Bronchial epithelial cell (primary cell): ENCODE results near the gene NCAN. TPM values are rescaled to one million over a fixed set of nuclear protein-coding genes. Genes with fewer than 3 reads are reported as not detected.
A peak's percentile ranks its signal among the peaks of the same experiment; 100 is the strongest.

ENCODE experiments used
- DNase-seq: peaks from one replicate; pipeline ENCODE4 v3.0.0-alpha.2; 2010; ENCODE audit warnings: low read depth
- FAIRE-seq: peaks from 2 replicates; lab custom pipeline; 2011; peaks lifted over from hg19 to GRCh38; lab: Jason Lieb, UNC
- H3K27me3 ChIP-seq: 2 replicates; pipeline ENCODE4 v1.5.1; 2011; ENCODE audit warnings: low read length; ENCODE audit not compliant: control insufficient read depth, insufficient read depth
- H3K36me3 ChIP-seq: 2 replicates; pipeline ENCODE4 v1.5.1; 2011; ENCODE audit warnings: low read length; ENCODE audit not compliant: control insufficient read depth, insufficient read depth
- H3K4me3 ChIP-seq: 2 replicates; pipeline ENCODE4 v1.5.1; 2011; ENCODE audit warnings: mild to moderate bottlenecking, low read depth, low read length, control low read depth
- total RNA-seq: library from RNA; depleted of rRNA; stranded (reverse); fragments of >200 nt; gene quantifications from 2 replicates; pipeline ENCODE4 v1.2.1, GENCODE V29; 2014
- TF ChIP-seq, protein P1 (sequence below): IDR thresholded peaks from 2 replicates; pipeline ENCODE4 v1.5.1; 2011; ENCODE audit warnings: mild to moderate bottlenecking, moderate library complexity, low read length, control low read depth, inconsistent platforms; ENCODE audit not compliant: insufficient read depth, severe bottlenecking

NCAN gene
- total RNA-seq, 1 donor from 2014 or later = not detected

DNA sequence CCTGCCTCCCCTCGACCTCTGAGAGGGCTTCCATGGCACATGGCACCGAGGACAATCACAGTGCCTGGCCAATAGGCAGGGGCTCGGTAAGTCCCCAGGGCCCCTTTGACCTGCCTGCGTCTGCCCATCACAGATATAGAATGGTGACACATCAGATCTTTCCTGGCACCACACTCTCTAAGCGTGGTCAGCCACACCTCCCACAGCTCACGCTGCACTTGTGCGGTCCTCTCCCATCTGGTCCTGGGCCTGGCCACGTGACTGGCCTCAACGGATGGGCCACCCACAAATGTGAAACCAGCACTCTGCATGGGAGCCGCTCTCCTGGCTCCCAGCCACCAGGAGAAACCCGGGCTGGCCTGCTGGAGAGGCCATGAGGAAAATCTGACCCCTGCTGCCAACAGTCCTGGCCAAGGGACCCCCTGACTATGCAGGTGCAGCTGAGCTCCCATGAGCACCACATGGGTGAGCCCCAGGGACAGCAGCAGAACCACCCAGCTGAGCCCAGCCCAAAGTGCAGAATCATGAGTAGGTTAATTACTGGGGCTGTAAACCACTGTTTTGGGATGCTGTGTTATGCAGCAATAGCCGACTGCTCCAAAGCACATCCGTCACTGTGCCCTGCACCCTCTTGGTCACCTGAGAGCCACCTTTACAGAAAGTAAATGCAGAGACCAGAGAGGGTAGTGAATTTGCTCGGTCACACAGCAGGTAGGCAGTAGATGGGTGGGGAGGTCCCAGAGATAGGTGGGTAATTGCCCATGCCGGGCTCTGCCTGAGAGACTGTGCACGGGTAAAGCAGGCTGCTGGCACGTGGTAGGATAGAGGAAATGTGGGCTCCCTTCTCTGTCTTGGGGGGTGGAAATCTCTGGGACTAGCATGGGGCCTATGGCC, 32.0 kb upstream of the NCAN start:
- TF ChIP-seq, protein P1, sequence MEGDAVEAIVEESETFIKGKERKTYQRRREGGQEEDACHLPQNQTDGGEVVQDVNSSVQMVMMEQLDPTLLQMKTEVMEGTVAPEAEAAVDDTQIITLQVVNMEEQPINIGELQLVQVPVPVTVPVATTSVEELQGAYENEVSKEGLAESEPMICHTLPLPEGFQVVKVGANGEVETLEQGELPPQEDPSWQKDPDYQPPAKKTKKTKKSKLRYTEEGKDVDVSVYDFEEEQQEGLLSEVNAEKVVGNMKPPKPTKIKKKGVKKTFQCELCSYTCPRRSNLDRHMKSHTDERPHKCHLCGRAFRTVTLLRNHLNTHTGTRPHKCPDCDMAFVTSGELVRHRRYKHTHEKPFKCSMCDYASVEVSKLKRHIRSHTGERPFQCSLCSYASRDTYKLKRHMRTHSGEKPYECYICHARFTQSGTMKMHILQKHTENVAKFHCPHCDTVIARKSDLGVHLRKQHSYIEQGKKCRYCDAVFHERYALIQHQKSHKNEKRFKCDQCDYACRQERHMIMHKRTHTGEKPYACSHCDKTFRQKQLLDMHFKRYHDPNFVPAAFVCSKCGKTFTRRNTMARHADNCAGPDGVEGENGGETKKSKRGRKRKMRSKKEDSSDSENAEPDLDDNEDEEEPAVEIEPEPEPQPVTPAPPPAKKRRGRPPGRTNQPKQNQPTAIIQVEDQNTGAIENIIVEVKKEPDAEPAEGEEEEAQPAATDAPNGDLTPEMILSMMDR = no peak
- DNase-seq (no peak), FAIRE-seq (no peak)
- Histone ChIP-seq H3K4me3 (no peak overlapping the region), H3K27me3 (no peaks in the 10 kb centered on the region), H3K36me3 (peaks cover 9% of the 10 kb centered on the region)

DNA sequence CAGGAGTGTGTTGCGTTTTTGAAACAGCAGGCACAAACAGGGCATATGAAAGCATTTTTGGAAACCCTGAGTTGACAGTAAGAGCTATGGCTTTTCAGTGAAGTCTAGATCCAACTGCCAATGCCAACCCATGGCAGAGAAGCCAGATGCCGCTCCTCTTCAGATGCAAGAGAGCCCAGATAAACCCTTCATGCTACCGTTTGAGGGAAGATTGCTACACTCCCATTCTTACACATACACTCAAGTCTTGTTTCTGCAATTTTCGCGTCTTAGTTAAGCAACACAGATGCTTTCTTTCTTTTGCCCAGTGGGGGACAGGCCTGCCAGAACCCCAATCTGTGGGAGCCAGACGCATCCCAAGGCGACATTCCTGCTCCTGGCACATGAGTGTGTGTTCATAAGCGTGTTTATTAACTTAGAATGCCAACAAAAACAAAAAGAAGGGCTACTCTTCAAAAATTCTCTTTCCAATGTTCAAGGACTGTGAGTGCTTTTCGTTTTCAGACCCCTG, 30.2 kb upstream of the NCAN start:
- FAIRE-seq (peak; percentile 36), DNase-seq (no peak)
- H3K4me3 ChIP-seq = no peak overlapping the region
- TF ChIP-seq, protein P1 = no peak
- H3K36me3 ChIP-seq = peaks cover 16% of the 10 kb centered on the region
- no peaks in the 10 kb centered on the region for H3K27me3 ChIP-seq

DNA sequence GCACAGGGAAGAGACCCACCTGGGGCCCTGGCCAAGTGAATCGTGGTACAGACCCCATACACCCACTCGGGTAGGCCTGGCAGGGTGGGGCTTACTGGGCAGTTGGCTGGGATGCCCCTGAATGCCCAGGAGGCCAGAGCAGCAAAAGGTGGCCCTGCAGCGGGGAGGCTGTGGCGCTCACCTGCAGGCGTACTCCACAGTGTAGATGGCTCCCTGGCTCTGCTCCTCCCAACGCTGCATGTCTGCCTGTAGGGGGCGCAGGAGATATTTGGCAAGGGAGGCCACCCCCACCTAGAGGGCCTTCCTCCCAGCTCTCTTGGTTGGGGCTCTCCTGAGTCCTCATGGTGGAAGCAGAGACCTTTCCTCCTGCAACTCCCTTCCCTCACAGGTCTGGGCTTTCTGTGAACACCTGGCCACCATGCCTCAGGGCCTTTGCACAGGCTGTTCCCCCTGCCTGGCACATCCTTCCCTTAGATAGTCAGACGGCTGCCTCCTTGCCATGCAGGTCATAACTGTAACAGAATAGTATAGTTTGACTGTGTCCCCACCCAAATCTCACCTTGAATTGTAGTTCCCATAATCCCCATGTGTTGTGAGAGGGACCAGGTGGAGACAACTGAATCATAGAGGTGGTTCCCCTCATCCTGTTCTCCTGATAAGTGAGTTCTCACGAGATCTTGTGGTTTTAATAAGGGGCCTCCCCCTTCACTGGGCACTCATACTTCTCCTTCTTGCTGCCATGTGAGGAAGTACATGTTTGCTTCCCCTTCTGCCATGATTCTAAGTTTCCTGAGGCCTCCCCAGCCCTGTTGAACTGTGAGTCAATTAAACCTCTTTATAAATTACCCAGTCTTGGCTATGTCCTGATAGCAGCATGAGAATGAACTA, 25.7 kb upstream of the NCAN start:
- TF ChIP-seq, protein P1 = peak; percentile 70
- peak; percentile 27 for DNase-seq
- peaks cover 11% of the 10 kb centered on the region for H3K36me3 ChIP-seq

DNA sequence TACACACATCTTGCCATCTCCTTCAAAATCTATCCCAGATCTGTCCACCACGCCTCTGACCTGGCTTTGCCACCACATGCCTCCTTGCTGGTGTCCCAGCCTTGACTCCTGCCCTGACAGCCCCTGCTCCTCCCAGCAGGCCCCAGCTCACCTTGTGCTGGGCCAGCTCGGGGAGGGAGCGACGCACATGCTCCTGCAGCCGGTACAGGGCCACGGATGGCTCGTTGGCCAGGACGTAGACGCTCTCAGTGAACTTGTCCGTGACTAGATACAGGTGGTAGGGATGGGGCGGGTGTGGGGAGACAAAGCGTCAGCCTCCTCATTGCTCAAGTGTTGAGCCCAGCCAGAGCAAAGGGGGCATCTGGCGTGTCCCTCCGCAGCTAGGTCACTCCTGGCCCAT, 25.0 kb upstream of the NCAN start:
- Histone ChIP-seq H3K36me3 (peaks cover 11% of the 10 kb centered on the region), H3K27me3 (no peaks in the 10 kb centered on the region), H3K4me3 (no peak overlapping the region)
- FAIRE-seq (no peak), DNase-seq (no peak)
- TF ChIP-seq, protein P1 = no peak

More for the DNA sequence above, 25.7 kb upstream of the NCAN start:
- Histone ChIP-seq H3K4me3 (no peak overlapping the region), H3K27me3 (no peaks in the 10 kb centered on the region)
- FAIRE-seq = no peak

DNA sequence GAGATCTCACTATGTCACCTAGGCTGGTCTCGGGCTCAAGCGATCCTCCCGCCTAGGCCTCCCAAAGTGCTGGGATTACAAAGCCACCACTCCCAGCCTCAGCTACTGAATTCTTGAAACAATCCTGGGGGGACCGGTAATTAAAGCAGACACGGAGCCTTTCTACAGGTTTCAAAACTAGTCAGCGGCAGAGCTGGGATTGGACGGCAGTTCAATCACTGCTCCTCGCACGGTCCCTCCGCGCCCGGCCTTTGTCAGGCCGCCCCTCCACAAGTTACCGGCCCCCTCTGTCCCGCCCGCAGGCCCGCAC, 20.0 kb upstream of the NCAN start:
- DNase-seq = no peak
- Histone ChIP-seq H3K4me3 (peak overlapping the region; percentile 96), H3K36me3 (peaks cover 4% of the 10 kb centered on the region), H3K27me3 (no peaks in the 10 kb centered on the region)
- TF ChIP-seq, protein P1 = no peak
- FAIRE-seq = no peak
